ENCODE results near the gene ALPK3.

GRCh38 chr15:84832448-84833040, 15.4 kb downstream of the ALPK3 start:
- TF ChIP-seq CTCF (IDR thresholded peaks at IDR 0.05; ENCODE audit: extremely low read depth in 1 of 2, insufficient read depth in 1 of 2, low read depth in 1 of 2, low read length in 2 of 2) (no peak), FOS (IDR thresholded peaks at IDR 0.05; ENCODE audit: borderline replicate concordance, insufficient read depth, low read length) (no peak), POLR2A (IDR thresholded peaks at IDR 0.05; ENCODE audit: low read depth, low read length) (no peak), MAX (IDR thresholded peaks at IDR 0.05; ENCODE audit: insufficient read depth, insufficient read length) (no peak), EZH2 (IDR thresholded peaks at IDR 0.05; ENCODE audit: borderline replicate concordance, low read depth, low read length, severe bottlenecking) (no peak), GATA2 (IDR thresholded peaks at IDR 0.05; ENCODE audit: insufficient read depth, insufficient read length, low read depth, low read length) (no peak), POLR2AphosphoS5 (IDR thresholded peaks at IDR 0.05; ENCODE audit: insufficient read depth, low read depth, low read length) (no peak)

Data from endothelial cell of umbilical vein (primary cell).